GM19397 (cell line): ENCODE results near the gene LRMDA.

ENCODE experiments used
- ATAC-seq: cut with Tn5 transposase; IDR thresholded peaks from one replicate; pipeline ENCODE4 v1.9.1; 2021; ENCODE audit warnings: mild to moderate bottlenecking, moderate library complexity; ENCODE audit not compliant: unreplicated experiment

Gene LRMDA

DNA sequence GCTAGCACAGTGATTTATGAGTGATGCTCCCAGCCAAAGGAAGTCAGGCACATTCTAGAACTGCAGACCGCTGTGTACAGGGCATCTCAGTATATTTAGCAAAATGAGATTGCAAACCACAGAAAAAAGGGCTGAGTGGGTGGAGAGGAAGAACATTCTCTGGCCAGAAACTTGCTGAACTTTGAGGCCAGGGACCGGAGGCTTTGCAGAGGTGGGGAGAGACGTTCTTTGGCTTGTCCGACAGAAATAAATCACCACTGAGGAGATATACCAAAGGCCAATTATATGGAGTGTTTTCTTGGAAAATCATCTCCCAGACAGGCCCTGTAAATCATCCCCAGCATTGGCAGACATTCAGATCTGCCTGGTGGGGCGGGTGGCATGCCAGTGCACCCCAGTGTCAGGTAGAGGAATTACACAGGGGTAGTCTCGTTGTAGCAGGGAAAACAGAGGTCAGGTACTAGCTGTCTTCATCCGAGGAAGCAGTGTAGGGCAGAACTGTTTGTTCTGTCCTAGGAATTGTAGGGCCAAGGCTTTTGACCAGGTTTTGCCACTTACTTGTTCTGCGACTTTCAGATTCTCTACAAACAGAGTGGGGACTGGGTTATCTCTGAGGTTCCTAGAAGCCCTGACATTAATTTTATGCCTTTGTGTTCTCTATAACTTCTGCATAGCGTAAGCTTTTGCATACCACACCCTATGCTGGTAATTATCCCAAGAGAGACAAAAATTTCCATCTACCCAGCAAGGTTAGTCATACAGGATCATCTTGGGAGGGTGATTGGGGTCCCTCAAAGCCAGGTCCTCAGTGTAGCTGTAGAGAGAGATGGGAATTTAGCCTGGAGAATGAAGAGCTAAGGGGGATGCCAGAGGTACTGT, 655.6 kb downstream of the LRMDA start:
- peak; percentile 68 for ATAC-seq

DNA sequence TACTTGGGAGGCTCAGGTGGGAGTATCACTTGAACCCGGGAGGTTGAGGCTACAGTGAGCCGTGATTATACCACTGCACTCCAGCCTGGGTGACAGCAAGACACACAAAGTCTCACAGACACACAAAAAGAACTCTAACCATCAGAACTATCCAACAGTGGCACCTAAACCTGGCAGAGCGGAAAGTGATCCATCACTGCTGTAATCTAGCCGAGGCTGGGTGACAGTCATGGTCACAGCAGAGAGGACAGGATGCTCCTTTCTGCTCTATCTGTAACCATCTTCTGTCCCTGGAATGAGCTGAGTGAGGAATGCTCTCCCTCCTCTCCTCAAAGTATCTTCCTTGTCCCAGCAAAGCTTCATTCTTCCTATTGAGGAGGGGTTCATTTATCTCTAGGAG, 656.6 kb downstream of the LRMDA start:
- ATAC-seq, result no peak

DNA sequence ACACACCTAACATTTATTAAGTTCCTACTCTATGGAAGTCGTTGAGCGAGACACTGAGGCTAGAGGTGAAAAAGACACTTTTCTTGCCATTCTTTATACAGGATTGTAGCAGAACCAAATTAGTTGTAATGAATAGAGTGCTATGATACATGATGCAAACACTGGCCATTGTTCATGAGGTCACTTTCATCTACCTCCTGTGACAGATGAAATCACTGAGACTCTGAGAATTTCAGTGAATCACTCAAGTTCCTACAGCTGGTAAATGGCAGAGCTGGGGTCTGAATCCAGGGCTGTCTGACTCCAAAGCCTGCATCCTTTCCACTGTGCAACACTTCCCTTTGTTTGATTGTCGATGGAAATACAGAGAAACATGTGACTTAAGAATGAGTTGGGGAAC, 657.6 kb downstream of the LRMDA start:
- ATAC-seq, result no peak

DNA sequence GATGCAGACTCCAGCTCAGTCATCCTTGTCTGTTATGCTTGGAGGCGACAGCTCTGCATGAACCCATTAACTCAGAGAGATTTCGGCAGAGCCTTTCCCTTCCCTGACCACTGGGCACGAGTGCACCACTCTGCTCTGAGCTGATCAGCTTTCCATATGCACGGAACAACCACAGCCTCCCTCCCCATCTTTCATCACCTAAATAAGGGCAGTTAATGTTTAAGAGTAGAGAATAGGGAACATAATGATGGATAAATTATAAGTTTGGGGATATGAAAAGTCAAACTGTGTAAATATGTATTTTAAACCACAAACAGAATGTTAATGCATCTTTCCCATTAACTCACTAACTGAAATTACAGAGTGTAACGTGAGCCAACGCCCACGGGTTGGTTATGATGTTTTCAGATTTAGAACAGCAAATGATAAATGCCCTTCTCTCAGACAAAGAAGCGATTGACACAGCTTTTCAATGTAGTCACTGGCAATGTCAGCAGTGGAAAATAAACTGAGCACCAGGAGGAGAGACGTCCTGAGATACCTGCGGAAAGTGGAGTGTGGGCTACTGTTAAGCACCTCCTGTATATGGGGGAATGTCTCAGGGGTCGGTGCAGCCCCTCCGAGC, 658.2 kb downstream of the LRMDA start:
- ATAC-seq, result no peak

DNA sequence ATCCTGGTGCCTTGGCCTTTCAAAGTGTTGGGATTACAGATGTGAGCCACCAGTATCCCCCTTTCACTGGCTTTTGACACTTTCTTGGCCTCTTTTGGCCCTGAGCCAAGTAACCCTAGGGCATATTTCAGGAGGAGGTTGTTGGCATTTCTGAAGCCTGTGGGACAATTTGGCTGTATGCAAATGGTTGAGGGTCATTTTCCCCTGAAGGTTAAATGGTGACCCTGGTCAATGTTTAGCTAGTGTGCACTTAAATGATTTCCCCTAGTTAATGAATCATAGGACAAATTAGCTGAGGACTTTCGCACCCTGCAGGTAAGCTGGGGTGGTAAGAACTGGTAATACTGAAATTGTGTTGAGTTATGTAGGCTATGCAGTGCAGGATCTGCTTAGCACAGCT, 660.5 kb downstream of the LRMDA start:
- no peak for ATAC-seq

DNA sequence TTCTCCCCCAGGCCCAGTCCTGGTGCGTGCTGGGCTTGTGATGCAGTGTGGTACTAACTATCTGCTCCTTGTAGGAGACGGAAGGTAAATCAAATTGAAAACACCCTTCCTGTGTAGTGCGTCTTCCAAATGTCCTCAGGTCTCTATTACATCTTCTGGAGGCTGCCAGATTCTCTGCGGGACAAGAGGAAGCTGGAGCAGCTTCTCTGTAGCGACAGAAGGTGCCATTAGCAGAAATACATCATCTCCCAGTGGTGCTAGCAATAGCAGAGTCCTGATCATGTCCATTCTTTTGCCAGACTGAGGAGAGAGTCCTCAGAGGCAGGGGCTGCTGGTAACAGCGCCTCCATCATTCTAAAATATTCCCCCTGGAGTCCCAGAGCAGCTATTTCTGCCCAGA, 675.2 kb downstream of the LRMDA start:
- no peak for ATAC-seq

DNA sequence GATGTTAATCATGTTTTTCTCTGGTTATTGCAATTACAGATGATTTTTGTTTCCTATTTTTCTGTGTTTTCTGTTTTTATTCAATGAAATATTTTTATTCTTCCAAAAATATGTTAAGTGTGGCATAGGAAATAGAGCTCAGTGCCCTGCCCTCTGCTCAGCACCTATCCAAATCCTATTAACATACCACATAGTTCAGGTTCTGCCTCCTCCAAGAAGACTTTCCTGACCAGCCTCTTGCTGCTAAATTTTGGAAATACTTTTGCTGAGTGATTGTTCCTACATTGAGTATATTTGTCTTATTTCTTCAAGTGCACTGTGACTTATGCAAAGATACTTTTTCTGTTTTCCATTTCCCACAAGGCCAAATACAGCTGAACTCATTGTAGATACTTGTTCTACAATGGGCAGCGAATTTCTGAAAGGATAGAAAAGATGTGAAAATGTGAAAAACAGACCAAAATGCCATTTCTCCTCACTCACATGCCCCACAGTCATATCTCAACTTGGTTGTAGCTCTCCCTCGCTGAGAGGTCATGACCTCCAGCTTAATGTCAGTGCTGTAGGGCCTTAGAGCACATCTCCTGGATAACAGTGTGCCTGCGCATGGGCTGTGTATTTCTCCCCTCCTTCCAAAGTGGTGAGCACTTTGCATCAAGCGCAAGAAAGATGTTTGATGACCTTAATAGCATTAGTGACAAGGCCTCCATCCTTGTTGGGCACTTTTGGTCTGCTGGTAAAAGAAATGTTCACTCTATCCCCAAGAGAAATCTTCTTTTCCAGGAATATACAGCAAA, 677.3 kb downstream of the LRMDA start:
- no peak for ATAC-seq

DNA sequence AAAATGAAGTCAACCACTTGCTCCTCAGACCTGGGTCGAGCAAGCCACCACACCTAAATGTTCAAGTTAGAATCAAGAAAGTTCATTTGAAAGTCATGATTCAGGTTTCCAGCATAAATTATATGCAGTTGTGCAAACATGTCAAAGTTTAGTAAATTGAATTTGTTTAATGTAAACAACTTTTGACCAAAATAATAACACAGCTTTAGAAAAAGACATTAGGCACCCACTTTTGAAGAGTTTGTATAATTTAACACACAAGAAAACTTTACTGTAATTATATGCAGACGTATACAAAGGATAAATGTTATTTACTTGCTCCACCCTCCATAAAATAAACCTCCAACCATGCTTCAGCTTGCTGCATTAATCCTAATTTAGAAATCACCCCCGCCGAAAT, 680.0 kb downstream of the LRMDA start:
- ATAC-seq, result no peak

DNA sequence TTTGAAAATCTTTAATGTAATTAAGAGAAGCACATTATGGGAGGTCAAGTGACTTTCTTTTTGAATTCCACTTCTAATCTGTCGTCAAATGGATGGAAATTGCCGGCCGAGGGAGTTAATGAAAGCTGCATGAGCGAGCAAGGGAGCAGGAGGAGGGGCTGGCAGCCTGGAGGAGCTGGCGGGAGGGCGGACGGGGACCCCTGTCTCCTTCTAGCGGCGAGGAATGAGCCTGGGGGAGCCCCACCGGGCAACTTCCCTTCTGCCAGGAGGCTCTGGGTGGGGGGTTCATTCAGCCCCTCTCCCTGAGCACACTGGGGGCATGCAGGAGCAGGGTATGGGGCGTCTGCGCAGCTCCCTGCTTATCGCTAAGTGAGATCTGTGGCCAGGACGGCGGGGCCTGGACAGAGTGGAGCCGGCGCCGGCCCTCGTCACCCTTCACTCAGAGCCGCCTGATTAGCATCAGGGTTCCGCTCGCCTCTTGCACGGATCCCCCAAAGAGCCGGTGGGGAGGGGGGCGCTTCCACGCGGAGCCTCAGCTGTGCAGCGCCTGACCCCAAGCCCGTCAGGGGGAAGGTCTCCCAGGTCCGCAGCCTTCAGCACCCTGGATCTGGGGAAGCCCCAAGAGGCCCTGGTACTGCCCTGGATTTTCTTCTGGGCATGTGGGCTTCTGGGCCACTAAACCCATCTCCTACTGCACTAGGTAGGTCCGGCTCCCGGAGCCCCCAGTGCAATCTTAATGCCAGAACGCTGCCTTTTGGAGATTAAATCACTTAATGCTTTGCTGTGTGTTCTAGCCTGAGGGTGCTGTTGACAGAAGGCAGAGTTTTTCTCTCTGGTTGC, 680.8 kb downstream of the LRMDA start:
- no peak for ATAC-seq

DNA sequence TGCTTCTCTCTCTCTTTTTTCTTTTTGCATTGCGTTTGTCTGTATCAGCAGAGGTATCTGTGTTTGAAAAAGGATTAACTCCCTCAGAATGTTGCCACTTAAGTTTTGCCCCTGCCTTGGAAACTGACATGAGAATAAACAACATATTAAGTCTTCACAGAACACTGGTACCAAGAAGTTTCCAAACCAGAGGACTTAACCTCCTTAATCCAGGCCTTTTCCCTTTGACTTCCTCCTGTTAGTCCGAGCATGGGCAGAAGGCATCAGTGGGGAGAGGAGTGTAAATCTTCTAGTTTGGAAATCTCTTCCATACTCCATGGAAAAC, 681.4 kb downstream of the LRMDA start:
- no peak for ATAC-seq

DNA sequence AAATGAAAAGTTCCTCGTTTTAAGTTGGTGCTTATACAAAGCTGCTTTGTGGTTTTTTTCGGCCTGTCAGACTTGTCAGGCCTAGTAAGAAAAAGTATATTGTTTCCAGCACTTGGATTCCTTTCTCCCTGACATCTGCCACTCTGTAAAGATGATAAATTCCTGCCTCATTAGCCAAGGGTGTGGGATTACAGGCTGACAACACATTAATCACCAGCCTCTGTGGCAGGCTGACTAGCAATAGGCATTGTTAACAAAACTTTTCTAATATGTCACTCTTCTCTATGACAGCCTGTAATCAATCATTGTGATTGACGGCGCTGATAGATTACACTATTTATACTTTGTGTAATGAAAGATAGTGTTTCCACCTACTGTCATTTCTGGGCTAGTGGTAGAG, 682.5 kb downstream of the LRMDA start:
- no peak for ATAC-seq

DNA sequence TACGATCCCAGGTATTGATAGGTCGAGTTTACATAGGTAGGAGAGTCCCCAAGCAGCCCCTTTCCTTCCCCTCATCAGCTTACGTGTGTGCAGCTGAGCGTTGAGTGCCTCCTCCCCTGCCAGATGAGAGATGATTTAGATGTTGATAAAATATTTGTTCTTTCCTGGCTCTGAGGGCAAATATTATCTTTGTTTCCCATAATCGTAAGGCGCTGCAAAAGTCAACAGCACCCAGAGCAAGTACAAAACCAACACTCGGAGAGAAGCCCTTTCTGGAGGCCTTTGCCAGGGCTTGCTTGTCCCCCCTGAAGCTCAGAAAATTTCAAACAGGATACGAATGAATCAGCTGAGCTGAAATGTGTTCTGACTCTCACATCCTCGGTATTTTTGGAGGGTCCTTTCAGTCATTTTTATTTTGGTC, 683.2 kb downstream of the LRMDA start:
- no peak for ATAC-seq

DNA sequence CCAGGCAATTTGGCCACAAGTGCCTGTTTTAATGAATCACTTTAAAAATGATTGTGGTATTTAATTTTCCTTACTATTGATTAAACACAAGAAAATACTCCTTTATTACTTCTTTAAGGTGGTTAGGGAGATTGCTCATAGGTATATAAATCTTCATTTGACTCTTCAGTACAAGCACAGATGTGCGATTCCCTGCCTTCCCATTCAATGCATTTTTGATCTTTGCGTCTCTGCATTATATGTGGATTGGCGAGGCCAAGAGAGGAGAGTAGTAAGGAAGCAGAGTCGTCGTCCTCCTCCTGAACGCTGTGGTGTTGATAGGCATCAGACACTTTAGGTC, 683.7 kb downstream of the LRMDA start:
- no peak for ATAC-seq

DNA sequence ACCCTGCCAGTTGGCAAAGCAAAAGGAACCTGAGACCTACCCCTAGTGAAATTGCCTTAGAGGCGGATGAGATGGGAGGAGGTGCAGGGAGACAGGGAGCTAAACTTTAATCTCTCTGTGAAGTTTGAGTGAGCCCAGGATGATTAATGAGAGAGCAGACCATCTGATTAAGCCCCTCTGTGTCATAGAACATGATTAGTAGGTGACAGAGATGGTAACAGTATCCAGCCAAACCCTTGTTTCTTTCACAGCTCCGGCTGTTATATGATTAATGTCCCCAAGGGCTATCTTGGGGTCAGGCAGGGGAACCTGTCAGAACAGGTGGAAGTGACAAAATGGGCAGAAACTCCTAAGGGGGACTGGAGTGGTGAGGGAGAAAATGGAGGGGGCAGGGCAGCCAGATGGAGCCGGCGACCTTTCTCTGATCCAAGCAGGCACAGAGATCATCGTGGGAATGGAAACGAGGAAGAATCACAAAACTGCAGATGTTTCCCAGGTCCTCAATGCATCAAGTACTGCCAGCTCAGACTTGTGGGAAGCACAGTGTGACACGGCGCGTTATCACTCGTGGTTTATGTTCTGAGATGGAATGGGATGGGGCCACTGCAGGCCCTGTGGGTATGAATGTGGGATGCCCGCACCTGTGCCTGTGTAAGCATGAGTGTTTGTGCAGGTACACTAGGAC, 684.2 kb downstream of the LRMDA start:
- no peak for ATAC-seq

DNA sequence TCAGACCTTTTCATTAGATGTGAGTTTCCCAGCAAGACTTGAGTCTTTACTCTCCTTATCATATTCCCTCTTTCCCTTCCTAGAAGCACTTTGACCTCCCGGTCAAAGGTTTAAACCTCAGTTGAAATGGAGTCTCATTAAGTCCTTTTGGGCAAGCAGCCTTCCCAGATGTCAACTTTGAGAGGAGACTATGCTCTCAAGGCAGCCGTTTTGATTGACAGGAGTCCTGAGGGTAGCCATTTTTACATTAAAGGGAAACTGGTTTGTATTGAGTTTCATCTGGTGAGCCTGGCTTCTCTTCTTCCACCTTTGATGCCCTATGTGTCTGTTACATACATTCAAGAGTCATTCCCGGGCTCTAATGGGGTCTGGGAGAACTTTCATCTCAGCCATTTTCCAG, 685.1 kb downstream of the LRMDA start:
- ATAC-seq, result no peak

DNA sequence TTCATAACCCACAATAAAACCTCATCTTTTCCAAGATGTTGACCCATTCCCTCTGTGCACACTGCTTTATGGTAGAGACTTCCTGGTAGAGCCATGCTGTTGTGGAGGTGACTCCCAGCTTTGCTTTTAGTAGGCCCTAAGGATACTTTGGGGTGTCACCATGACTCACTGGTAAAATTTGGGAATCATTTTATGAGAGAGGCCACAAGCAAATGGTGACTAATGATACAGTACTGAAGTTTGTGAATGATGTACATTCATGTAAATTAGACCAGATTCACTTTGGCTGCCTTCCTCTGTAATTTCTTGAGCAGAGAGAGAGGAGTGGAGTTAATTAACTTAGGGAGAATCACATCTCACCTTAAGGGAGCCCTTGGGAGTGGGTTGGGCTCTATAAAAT, 686.5 kb downstream of the LRMDA start:
- ATAC-seq, result no peak

DNA sequence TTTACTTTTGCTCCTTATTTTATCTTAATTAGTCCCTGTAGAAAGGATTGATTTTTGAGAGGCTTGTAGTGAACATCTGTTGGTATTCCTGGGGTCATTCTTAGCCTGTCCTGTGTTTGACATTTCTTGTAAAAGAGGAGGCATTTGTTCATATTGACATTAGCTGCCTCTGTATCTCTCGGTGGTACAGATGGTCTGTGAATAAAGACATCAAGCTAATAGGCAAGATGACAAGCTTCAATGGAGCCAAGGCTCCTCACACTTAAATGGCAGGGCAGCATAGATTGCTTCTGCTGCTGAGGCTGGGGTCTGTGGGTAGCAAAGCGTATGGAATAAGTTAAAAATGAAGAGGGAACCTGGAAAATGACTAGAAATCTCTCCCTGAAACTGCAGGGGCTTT, 687.6 kb downstream of the LRMDA start:
- no peak for ATAC-seq

DNA sequence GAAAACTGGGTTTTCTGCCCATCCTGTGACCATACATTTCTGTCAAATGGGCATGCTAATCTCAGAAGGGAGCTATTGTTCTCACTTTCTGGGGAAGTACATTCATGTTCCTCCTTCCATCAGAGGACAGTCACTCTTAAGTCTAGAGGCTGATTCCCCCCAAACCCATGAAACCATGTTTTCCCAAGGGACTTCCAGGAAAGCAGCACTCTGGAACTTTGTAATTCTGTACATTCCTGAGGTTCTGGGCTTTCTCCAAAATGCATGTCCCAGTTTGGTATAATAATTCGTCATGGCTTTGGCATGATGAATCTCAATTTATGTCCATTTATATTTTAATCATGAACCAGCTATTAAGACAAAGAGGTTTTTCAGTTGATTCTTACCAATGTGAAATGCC, 688.1 kb downstream of the LRMDA start:
- ATAC-seq, result no peak

DNA sequence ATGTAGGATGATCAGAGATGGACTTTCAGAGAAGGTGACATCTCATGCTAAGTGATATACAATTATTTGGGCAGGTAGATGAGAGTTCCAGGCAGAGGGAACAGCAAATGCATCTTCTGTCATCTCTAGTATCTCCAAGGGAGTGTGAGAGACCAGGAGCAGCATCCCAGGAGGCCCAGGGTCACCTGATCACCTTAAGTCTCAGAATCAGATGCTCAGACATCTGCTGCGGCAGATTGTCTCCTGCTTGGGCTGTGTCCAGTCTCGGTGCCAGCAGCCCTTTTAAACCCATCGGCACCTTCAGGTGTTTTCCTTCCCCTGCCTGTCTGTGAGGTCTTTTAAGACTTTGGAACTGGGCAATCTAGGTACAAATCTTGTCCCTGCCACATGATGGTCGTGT, 690.6 kb downstream of the LRMDA start:
- no peak for ATAC-seq

DNA sequence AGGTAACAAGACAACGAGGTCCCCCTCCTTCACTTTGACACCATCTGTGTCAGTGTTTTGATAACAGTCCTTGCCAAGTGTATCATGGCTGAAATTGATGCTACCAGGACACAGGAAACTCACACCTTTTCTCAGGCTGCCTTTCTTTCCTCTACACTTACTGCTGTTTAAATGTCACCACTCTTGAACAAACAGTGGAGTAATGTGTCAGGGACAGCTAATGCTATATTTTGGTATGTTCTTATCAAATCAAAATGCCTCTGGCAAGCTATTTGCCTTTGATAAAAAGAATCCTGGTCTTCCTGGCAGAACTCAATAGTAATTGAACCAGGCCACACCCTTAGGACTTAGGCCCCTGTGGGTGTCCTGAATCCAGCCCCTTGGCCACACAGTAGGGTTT, 692.9 kb downstream of the LRMDA start:
- ATAC-seq, result no peak

DNA sequence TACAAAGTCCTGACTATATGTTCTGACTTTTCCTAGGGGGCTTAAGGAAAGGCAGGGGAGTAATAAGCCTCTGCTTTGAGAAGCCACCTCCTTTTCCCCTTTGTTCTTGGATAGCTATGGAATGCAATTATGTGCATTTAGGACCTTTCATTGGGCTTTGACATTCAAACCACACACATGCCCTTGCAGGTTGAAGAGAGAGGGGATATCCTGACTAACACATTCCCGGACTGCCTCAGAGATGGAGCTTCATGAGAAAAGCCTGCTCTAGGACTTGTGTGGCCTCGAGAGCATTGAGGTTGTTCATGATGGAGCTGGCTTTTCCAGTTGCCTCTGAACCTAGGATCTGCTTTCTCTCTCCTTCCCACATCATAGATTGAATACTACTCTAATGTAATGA, 694.5 kb downstream of the LRMDA start:
- no peak for ATAC-seq
